ENCODE measurements around the gene APPL1. TPM values are rescaled to one million over a fixed set of nuclear protein-coding genes. Genes with fewer than 3 reads are reported as not detected.
"Not testable (repeated sequence)": the region's sequence is repeated elsewhere in the genome, so short reads cannot be mapped to it uniquely, and the experiment has no call there.

The APPL1 gene
- total RNA-seq, 1 donor from 2014 or later: 83.0 TPM

DNA sequence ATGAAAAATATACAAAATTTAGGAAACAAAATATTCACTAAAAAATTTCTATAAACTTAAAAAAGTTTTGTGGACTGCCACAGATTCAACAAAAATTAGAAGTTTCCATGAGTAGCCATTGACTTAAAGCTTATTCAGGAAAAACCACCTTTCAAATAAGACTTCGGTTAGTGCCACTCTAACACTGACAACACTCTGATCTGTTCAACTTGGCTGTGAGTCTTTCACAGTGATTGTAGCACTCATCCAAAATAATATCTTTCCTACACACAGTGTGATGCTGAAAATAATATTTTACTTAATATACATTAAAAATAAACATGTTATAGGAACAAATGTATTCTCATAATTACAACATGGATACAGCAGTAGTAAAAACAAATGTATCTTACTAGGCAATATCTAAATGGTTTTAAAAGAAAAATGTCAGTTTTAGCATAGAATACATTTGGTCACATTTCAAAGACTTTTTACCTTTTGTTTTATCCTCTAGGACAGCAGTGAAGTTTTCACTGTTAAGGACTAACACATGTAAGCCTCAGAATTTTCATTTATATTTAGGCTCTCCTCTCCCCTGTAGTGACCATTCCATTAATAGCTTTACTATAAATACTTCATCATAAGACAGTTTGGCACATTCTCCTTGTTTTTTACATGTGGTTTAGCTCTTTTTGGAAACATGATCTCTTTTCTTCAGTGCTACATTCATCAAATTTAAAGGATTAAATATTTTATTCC is 64.8 kb downstream of the APPL1 start, which contains the start of gene ASB14:
ASB14 (minus strand) TSS at position 527 of the 738 bp plus-strand sequence. CDS start 652 bp downstream, outside the sequence.
- H3K9ac ChIP-seq (ENCODE audit: low read depth in 1 of 3, low read length in 3 of 3): peak within 1 kb of the TSS; percentile 76 to 81 (median 79)
- no peaks in the 10 kb centered on the region for H3K9me3 ChIP-seq (ENCODE audit: control insufficient read depth in 3 of 3, low read length in 3 of 3)
- H3K36me3 ChIP-seq (ENCODE audit: control insufficient read depth in 3 of 3, insufficient read depth in 3 of 3, low read length in 3 of 3): peaks cover 6 to 16% (median 10%) of the 10 kb centered on the region in 3 donors
- peak within 1 kb of the TSS; percentile 73 to 82 (median 75) for H3K4me3 ChIP-seq (ENCODE audit: low read length in 3 of 3)
- H3K27ac ChIP-seq (ENCODE audit: low read depth, low read length): peak within 1 kb of the TSS; percentile 75
- H3K4me1 ChIP-seq (ENCODE audit: control insufficient read depth in 3 of 3, insufficient read depth in 3 of 3, low read length in 3 of 3): no peaks in the 10 kb centered on the region
- no peaks in the 10 kb centered on the region for H3K27me3 ChIP-seq (ENCODE audit: control insufficient read depth in 3 of 3, insufficient read depth in 3 of 3, low read length in 3 of 3)

DNA sequence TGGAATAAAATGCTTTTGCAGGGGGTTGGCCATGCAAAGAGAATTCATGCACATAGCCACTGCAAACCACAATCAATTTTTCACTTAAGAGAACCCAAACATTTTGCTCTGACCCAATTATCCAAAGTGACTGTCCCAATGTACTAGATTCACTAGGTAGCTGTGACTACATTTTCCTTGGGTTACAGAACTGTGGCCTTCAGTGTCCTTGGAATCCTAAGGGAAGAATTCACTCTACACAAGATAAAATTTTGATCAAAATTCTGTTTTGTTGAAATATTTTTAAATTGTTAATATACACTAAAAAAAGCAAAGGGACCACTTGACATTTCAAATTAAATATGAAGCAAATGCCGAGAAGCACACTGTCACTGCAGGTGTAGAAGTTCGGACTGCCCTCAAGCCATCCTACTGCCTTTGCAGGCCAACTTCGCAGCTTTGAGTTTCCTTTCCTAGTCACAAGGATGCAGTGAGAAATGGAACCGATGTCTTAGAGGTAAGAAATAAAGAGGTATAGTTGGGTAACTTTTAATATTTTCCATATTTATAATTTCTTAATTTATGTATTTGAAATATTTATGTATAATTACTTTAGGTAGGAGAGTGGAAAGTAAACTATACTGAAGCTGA is 65.5 kb downstream of the APPL1 start:
- Histone ChIP-seq H3K9ac (ENCODE audit: low read depth in 1 of 3, low read length in 3 of 3) (peak overlapping the region in 2 of 3 donors; percentile 35 to 81), H3K36me3 (ENCODE audit: control insufficient read depth in 3 of 3, insufficient read depth in 3 of 3, low read length in 3 of 3) (peaks cover 3 to 9% (median 3%) of the 10 kb centered on the region in 3 donors), H3K27ac (ENCODE audit: low read depth, low read length) (peak overlapping the region; percentile 75), H3K4me3 (ENCODE audit: low read length in 3 of 3) (peak overlapping the region; percentile 16 to 63 (median 29)), H3K9me3 (ENCODE audit: control insufficient read depth in 3 of 3, low read length in 3 of 3) (no peaks in the 10 kb centered on the region), H3K27me3 (ENCODE audit: control insufficient read depth in 3 of 3, insufficient read depth in 3 of 3, low read length in 3 of 3) (no peaks in the 10 kb centered on the region), H3K4me1 (ENCODE audit: control insufficient read depth in 3 of 3, insufficient read depth in 3 of 3, low read length in 3 of 3) (no peaks in the 10 kb centered on the region)

DNA sequence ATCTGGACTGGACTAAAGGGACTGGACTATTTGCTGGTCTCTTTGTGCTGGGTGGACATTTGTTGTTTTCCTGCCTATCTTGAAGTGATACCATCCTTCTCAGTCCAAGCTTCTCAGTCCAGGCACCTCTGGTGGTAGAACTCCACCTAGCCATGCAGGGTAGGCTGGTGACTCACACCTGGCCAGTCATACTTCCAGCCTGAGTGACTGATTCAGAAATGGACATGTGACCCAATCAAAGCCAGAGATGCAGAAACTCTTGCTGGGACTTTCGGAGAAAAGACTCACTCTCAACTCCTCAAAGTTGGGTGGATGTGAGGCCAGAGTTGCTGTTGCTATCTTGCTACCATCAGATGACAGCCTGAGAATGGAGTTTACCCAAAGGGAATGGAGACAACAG is 70.5 kb downstream of the APPL1 start:
- no peak overlapping the region for H3K9ac ChIP-seq (ENCODE audit: low read depth in 1 of 3, low read length in 3 of 3)
- no peaks in the 10 kb centered on the region for H3K4me1 ChIP-seq (ENCODE audit: control insufficient read depth in 3 of 3, insufficient read depth in 3 of 3, low read length in 3 of 3)
- no peak overlapping the region for H3K27ac ChIP-seq (ENCODE audit: low read depth, low read length)
- no peaks in the 10 kb centered on the region for H3K36me3 ChIP-seq (ENCODE audit: control insufficient read depth in 3 of 3, insufficient read depth in 3 of 3, low read length in 3 of 3)
- no peaks in the 10 kb centered on the region for H3K27me3 ChIP-seq (ENCODE audit: control insufficient read depth in 3 of 3, insufficient read depth in 3 of 3, low read length in 3 of 3)
- no peaks in the 10 kb centered on the region for H3K9me3 ChIP-seq (ENCODE audit: control insufficient read depth in 3 of 3, low read length in 3 of 3)
- H3K4me3 ChIP-seq (ENCODE audit: low read length in 3 of 3): no peak overlapping the region

DNA sequence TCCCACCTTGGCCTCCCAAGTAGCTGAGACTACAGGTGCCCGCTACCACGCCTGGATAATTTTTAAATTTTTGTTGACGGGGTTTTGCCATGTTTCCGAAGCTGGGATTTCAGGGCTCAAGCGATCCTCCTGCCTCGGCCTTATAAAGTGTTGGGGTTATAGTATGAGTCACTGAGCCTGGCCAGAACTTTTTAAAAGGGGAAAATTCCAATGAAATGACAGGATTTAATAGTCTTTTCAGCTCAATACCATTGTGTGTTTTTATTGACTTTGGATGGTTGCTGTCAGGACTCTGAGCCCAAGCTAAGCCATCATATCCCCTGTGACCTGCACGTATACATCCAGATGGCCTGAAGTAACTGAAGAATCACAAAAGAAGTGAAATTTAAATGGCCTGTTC is 76.0 kb downstream of the APPL1 start:
- not testable (repeated sequence) for H3K27ac ChIP-seq (ENCODE audit: low read depth, low read length); H3K36me3 ChIP-seq (ENCODE audit: control insufficient read depth in 3 of 3, insufficient read depth in 3 of 3, low read length in 3 of 3); H3K4me1 ChIP-seq (ENCODE audit: control insufficient read depth in 3 of 3, insufficient read depth in 3 of 3, low read length in 3 of 3); H3K27me3 ChIP-seq (ENCODE audit: control insufficient read depth in 3 of 3, insufficient read depth in 3 of 3, low read length in 3 of 3); H3K9ac ChIP-seq (ENCODE audit: low read depth in 1 of 3, low read length in 3 of 3); H3K9me3 ChIP-seq (ENCODE audit: control insufficient read depth in 3 of 3, low read length in 3 of 3); H3K4me3 ChIP-seq (ENCODE audit: low read length in 3 of 3)

DNA sequence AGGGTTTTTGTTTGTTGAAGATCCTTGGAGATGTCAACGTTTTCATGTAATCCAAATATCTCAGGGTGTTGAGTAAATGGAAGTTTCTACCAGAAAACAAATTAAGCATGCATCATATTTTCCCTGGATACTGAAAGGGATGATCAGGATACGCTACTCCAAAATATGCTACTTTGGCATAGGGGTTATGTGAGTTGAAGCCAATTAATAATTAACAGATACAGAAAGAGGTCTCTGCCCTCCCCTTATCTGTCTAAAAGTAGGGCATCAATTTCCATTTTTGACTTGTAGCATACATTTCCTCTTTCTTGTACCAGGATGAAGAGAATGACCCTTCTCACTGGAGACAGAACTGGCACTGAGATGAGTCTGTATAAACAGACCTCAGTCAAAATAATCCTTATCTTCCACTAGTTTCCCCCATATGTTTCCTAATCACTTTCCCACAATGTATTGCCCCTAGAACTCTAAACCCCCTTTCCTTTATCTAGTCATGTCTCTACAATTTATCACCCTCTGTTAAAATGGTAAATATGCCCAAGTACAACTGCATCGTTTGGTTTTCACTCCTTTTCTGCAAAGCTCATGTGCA is 82.3 kb downstream of the APPL1 start:
- Histone ChIP-seq H3K4me1 (ENCODE audit: control insufficient read depth in 3 of 3, insufficient read depth in 3 of 3, low read length in 3 of 3) (no peaks in the 10 kb centered on the region), H3K9ac (ENCODE audit: low read depth in 1 of 3, low read length in 3 of 3) (no peak overlapping the region), H3K4me3 (ENCODE audit: low read length in 3 of 3) (no peak overlapping the region), H3K36me3 (ENCODE audit: control insufficient read depth in 3 of 3, insufficient read depth in 3 of 3, low read length in 3 of 3) (no peaks in the 10 kb centered on the region), H3K9me3 (ENCODE audit: control insufficient read depth in 3 of 3, low read length in 3 of 3) (no peaks in the 10 kb centered on the region), H3K27ac (ENCODE audit: low read depth, low read length) (no peak overlapping the region), H3K27me3 (ENCODE audit: control insufficient read depth in 3 of 3, insufficient read depth in 3 of 3, low read length in 3 of 3) (no peaks in the 10 kb centered on the region)

DNA sequence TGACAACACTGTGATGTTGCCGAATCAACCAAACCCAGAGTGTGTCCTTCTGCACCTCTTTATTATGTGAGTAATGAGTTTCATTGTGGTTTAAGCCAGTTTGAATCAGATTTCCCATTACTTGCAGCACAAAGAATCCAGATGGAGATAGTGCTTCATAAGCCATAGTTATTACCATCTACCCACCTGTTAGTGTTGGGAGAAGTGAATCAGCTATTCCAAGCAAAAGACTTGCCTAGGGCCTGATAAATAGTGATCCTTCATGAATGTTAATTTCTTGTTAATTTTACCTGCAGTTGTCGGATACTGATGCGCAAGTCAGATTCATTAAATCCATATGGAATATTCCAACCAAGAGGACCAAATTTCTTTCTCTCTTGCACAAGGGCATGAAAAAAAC is 86.7 kb downstream of the APPL1 start:
- H3K9me3 ChIP-seq (ENCODE audit: control insufficient read depth in 3 of 3, low read length in 3 of 3): peaks cover 0 to 9% (median 0%) of the 10 kb centered on the region in 3 donors
- H3K9ac ChIP-seq (ENCODE audit: low read depth in 1 of 3, low read length in 3 of 3): no peak overlapping the region
- H3K36me3 ChIP-seq (ENCODE audit: control insufficient read depth in 3 of 3, insufficient read depth in 3 of 3, low read length in 3 of 3): no peaks in the 10 kb centered on the region
- no peaks in the 10 kb centered on the region for H3K27me3 ChIP-seq (ENCODE audit: control insufficient read depth in 3 of 3, insufficient read depth in 3 of 3, low read length in 3 of 3)
- no peak overlapping the region for H3K27ac ChIP-seq (ENCODE audit: low read depth, low read length)
- no peaks in the 10 kb centered on the region for H3K4me1 ChIP-seq (ENCODE audit: control insufficient read depth in 3 of 3, insufficient read depth in 3 of 3, low read length in 3 of 3)
- no peak overlapping the region for H3K4me3 ChIP-seq (ENCODE audit: low read length in 3 of 3)

Other genes starting within 250 kb of the APPL1 start
- not detected for gene SPATA12, start 167.1 kb upstream of the APPL1 start, total RNA-seq
- gene IL17RD, start 62.4 kb upstream of the APPL1 start, total RNA-seq: 18.8 TPM
- gene HESX1, start 27.8 kb upstream of the APPL1 start, total RNA-seq: not detected
- gene ASB14, start 65.0 kb downstream of the APPL1 start, total RNA-seq: not detected

All from skeletal muscle tissue (tissue), 4 donors.